GM18526 (cell line): ENCODE results near the gene CARD19.
A peak's percentile ranks its signal among the peaks of the same experiment; 100 is the strongest.

Experiments used
- POLR2A ChIP-seq: IDR thresholded peaks from 3 replicates; pipeline ENCODE4 v1.6.1; 2011; ENCODE audit not compliant: insufficient read length; ENCODE audit errors: extremely low read depth

The CARD19 gene

DNA sequence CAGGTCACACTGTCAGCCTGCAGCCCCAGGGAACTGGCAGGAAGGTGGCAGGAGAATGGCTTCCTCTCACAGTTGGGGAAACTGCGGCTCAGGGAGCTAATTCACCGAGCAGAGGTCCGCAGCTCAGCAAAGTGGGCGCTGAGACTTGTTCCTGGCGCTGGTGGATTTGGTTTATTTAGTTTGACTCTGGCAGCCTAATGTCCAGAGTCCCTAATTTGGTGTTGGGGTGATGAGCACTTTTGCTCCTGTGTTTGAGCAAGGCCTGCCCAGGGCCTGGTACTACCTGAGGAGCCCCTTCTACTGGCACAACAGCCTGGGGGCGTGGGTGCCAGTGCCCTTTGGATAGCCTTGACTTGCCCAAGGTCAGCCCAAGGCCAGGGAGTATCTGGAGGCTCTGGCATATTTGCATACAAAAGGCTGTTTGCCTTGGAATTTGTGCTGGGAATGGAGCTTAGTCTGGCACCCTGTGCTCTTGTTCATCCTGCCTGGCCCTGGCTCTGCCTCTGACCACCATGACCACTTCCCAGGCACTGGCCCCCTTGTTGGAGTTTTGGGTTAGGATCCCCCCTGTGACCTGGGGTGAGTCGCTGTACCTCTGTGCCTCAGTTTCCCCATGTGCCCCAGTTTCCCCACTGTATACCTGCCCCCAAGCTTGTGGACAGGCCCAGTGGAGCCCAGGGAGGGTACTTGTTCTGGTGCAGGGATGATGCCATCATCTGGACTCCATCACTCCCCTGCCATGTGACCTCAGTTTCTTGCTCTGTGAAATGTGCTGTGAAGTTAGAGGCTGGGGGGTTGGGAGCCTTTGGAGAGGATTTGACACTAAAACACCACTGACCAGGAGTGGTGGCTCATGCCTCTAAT is 36.1 kb upstream of the CARD19 start:
- no peak for TF ChIP-seq POLR2A

DNA sequence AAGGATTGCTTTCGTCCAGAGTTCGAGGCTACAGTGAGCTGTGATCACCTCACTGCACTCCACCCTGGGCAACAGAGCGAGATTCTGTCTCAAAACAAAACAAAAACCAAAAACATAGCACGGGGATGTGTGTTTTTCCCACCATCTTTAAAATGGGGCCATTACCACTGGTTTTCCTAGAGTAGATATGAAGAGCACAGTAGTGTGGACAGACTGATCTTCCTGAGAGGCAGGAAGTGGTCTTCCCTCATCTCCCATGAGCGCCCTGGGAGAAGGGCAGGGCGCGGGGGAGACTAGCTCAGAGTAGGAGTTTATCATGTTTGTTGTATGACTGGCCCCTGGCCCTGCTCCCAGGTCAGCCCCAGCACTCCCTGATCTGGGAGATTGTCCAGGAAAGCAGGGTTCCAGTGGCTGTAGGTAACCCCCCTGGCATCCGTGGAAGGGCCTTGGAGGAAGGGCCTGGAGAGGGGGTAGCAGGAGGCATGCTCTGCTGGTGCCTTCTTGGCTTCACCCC is 35.2 kb upstream of the CARD19 start:
- no peak for TF ChIP-seq POLR2A

DNA sequence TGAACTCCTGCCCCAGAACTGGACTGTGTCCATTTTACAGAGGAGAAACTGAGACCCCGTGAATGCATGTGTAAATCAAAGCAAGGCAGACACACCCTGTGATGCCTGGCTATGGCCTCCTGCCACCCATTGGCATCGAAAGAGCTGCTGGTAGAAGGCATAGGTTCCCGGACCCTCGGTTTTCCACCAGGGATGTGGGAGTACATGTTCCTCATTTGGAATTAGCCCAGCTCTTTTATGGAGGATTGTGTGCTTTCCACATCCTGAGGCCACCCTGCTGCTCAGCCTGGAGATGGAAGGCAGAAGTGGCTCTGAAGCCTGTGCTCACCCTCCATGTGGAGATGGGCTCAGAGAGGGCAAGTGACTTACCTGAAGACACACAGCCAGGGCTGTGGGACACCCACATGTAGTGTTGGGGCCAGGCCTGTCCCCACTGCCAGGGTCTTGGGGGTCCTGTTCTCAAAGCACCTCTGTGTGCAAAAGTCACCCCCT is 34.7 kb upstream of the CARD19 start:
- no peak for TF ChIP-seq POLR2A

DNA sequence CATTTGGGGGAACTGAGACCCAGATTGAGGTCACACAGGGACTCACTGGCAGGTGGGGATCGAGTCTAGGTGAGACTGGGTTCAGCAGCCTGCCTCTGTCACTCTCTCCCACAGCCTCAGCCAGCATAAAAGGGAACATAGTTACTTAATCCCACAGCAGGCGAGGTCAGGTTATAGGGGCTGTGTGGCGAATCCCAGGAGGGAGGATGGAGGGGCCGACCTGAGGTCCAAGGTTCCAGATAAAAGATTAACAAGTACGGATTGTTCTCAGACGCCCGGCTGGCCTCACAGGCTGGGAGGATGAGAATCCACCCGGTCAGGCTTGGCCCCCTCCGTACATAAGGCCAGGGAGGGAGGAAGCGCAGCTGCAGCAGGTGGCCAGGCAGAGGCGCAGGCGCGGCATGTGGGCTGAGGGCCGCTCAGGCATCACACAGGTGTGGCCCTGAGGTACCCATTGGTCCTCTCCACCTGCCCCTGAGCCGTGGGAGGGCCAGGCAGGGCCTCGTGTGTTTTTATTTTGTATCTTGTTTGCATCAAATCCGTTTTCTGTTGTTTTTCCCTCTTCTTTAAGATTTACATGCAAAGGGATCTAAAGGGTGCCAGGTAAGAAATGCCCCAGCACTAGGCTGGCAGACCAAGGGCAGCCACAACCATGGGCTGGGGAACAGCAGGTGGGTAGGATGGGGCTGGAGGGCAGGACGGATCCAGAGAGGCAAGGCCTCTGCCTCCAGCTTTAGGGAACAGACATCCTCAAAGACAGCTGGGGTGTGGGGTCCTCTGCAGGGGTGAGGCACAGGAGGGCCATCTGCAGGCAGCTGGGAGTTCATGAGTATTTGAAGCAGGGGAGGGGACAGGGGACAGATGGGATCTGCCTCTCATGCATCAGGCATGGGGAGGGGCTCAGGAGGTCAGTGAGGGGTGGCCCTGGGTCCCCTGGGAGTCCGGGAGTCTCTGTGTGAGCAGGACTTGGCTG is 33.9 kb upstream of the CARD19 start:
- TF ChIP-seq POLR2A = peak; percentile 27

DNA sequence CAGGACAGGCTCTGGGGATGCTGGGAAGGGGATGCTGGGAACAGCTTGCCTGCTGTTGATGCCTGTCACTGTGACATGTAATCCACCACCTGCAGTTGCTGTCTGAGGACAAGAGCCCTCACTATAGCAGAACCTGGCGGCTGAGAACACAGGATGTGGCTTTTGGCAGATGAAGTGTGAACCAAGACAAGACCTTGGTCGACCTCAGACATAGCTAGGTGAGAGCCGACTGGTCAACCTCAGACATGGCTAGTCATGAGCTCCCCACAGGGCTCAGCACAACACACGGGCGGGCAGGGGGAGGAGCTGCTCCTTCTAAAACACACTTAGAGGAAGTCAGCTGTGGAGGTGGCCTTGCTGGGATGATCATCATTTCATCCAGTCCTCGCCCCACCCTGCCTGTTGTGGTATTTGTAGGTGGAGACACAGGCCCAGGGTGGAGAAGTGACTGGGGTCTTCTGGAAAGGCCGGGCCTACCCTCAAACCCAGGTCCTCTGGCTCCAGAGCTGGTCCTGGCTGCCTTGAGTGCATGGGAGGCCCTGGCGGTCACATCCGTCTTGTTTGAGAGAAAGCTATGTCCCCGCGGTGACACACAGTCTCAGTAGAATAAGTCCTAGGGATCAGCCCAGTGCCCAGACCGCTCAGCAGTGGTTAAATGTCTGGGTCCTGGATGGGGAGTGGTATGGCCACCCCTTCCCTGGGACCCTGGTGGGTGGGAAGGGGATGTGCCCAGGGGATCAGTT is 31.5 kb upstream of the CARD19 start:
- no peak for TF ChIP-seq POLR2A

DNA sequence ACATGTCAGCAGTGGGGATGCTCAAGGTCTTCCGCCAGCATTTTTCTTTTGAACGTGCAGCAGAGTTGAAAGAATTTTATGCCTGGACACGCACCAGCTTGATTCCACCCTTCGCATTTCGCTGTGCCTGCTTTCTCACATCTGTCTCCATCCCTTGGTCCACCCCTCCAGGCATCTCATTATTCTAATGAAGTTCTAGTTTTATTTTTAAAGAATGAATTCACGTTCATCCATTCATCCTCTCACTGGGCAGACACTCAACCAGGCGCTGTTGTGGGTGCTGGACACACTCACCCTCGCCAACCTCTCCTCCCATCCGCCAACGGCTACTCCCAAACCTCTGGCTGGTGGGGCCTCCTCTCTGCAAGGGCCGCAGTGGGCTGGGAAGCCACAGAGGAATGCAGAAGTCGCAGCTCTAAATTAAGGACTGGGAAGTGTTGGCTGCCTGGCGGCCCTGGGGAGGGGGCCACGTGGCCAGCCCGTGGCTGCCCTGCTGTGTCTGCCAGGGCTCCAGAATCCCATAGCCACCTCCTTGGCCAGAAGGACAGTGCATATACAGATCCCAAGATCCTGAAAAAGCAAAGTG is 30.8 kb upstream of the CARD19 start:
- no peak for TF ChIP-seq POLR2A

DNA sequence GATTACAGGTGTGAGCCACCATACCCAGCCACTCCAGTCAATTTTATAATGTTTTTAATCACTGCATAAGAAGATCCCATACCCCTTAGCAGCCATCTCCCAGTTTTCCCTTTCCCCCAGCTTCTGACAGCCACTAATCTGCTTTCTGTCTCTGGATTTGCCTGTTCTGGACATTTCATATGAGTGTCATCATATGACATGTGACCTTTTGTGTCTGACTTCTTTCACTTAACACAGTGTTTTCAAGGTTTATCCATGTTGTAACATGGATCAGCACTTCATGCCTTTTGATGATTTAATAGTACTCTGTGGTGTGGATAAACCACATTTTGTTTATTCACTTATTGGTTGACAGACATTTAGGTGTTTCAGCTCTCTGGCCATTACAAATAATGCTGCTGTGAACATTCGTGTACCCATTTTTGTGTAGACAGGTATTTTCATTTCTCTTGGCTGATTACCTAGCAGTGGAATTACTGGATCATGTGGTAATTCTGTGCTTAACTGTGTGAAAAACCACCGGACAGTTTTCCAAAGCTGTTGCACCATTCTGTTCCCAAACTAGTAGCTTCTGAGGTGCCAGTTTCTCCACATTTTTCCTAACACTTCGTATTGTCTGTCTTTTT is 28.9 kb upstream of the CARD19 start:
- TF ChIP-seq POLR2A = no peak

DNA sequence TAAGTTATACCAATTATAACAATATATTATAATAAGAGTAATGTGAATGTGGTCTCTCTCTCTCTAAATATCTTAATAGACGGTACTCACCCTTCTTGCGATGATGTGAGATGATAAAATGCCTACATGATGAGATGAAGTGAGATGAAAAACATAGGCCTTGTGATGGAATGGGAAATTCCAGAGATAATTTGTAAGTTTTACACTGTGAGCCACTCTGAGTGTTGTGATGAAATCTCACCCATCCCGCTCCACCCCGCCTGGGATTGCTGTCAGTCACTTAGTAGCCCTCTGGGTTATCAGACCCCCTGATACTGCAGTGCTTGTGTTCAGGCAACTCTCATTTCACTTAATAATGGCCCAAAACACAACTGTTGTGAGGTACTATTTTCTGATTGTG is 27.1 kb upstream of the CARD19 start:
- TF ChIP-seq POLR2A = no peak

DNA sequence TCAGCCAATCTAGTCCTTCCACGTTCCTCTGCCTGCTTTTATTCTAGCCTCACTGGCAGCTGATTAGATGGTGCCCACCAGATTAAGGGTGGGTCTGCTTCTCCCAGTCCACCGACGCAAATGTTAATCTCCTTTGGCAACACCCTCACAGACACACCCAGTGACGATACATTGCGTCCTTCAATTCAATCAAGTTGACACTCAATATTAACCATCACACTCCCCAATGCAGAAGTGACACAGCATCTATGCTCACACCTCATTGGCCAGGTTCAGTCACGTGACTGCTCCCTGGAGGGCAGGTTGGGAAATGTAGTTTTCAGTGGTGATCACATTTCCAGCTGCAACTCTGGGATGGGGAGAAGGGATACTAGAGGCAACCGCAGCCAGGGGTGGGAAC is 24.6 kb upstream of the CARD19 start:
- TF ChIP-seq POLR2A = no peak

DNA sequence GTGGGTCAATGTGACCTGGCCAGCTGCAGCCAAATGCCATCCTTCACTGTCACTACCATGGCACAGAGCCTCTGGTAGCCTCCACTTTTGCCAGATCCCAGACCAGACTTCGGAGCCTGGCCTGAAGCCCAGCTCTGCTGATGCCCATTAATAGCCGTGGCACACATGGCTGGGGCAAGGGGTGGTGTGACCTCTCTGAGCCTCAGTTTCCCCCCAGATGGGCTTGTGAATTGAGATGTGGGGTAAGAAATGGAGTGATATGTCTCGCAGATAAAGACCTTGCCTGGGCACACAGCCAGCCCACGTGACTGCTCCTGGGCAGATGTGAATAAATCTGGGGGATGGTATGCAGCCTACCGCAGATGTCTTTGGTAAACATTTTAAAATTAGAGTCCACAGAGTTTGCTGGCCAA is 23.6 kb upstream of the CARD19 start:
- TF ChIP-seq POLR2A = no peak

DNA sequence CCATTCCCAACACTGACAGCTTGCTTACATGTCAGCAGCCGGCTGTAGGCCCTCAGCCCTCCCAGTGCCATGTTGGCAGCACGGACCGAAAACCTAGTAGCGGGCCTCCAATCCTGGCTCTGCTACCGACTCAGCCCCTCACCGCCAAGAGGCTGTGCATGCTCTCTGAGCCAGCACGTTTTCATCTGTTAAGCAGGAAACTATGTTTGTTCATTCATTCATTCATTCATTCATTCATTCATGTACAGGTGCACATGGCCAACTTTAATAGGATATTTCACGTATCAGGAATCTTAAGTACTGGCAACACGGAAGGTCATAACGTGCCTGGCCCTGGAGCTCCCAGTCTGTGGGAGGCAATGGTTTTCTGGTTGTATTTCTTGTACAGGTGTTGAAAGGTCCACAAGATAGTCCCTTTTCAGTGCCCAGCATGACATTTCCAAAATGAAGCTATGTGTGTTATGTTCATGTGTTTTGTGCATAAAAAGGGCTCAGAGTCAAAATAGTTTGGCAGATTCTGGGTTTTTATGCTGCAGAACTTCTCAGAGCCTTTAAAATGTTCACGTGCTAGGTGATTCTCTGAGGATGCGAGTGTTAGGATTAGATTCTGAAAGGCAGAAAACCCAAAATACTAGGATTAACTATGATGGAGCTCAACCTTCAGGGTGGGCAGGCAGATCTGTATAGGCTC is 19.8 kb upstream of the CARD19 start:
- TF ChIP-seq POLR2A = no peak

DNA sequence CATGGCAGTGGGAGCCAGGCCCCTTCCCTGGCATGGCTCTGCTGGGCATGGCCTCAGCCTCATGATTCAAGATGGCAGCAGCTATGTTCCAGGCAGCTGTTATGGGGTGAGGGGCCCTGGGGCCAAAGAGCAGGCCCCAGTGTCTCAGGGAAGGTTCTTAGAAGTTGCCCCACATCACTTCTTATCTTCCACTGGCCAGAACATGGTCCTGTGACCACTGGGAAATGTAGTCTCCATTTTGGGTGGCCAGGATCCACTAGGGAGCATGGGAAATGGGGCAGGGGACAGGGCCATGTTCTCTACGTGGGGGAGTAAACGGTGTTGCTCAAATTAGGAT is 19.3 kb upstream of the CARD19 start:
- TF ChIP-seq POLR2A = no peak

DNA sequence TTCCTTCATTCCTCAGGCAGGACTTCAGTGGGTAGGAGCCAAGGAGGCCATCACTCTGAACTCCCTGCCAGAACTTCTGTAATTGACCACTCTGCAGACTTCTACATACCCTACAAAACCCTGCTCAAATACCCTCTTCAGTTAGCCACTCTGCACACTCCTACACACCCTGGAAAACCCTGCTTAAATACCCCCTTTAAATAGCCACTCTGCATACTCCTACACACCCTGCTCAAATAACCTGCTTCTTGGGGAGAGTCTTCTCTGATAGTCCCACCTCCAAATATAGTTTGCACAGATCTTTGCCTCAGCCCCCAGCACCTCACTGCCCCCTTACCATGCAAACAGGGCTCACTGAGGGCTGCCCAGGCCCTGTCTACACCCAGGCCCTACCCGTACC is 18.6 kb upstream of the CARD19 start:
- no peak for TF ChIP-seq POLR2A

DNA sequence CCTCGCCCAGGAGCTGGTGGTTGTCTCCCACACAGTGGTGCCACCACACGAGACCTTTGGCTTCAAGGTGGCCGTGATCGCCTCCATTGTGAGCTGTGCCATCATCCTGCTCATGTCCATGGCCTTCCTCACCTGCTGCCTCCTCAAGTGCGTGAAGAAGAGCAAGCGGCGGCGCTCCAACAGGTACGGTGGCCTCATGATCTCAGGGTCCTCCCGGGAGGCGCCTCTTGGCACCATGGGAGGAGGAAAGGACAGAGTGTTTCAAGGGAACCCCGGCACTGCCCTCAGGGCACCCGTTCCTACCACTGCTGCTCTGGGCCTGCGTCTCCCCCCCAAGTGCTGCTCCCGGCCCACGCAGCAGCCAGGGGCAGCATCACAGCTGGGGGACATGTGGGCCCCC is 18.2 kb upstream of the CARD19 start:
- TF ChIP-seq POLR2A = no peak
